T-helper 1 cell treated with Interleukin-12 subunit alpha and Interleukin-12 subunit beta and Interleukin-4 antibody, amounts not matched to agents 30 μg/mL and 1 μg/mL, for 36 hours (primary cell): ENCODE results near the gene TRPV3.
"Not testable (repeated sequence)": the region's sequence is repeated elsewhere in the genome, so short reads cannot be mapped to it uniquely, and the experiment has no call there.

Experiments used
- H3K27ac Mint-ChIP-seq: one replicate; pipeline ENCODE4 v1.8.0; 2021; ENCODE audit warnings: mild to moderate bottlenecking, mixed read lengths
- H3K27me3 Mint-ChIP-seq: one replicate; pipeline ENCODE4 v1.8.0; 2021; ENCODE audit warnings: low read depth, mixed read lengths
- H3K36me3 Mint-ChIP-seq: one replicate; pipeline ENCODE4 v1.8.0; 2021; ENCODE audit warnings: low read depth, mixed read lengths
- H3K4me1 Mint-ChIP-seq: one replicate; pipeline ENCODE4 v1.8.0; 2021; ENCODE audit warnings: low read depth, mixed read lengths
- H3K4me3 Mint-ChIP-seq: one replicate; pipeline ENCODE4 v1.8.0; 2021; ENCODE audit warnings: mild to moderate bottlenecking, moderate library complexity, mixed read lengths
- H3K9me3 Mint-ChIP-seq: one replicate; pipeline ENCODE4 v1.8.0; 2021; ENCODE audit warnings: mixed read lengths

The TRPV3 gene

GRCh38 chr17:3589784-3590183, 32.2 kb upstream of the TRPV3 start:
- no peaks in the 10 kb centered on the region for H3K27me3 Mint-ChIP-seq
- no peak overlapping the region for H3K4me3 Mint-ChIP-seq
- no peak overlapping the region for H3K27ac Mint-ChIP-seq
- H3K36me3 Mint-ChIP-seq, result peaks cover 2% of the 10 kb centered on the region
- no peaks in the 10 kb centered on the region for H3K4me1 Mint-ChIP-seq
- no peaks in the 10 kb centered on the region for H3K9me3 Mint-ChIP-seq

- no peaks in the 10 kb centered on the region for H3K4me1 Mint-ChIP-seq
- H3K27me3 Mint-ChIP-seq, result no peaks in the 10 kb centered on the region
- no peaks in the 10 kb centered on the region for H3K9me3 Mint-ChIP-seq
- H3K4me3 Mint-ChIP-seq, result no peak overlapping the region
- peaks cover 2% of the 10 kb centered on the region for H3K36me3 Mint-ChIP-seq
- no peak overlapping the region for H3K27ac Mint-ChIP-seq
These were observed 28.2 kb upstream of the TRPV3 start for GRCh38 chr17:3585826-3586225.

- Mint-ChIP-seq H3K9me3 (no peaks in the 10 kb centered on the region), H3K36me3 (peaks cover 11% of the 10 kb centered on the region), H3K27me3 (no peaks in the 10 kb centered on the region), H3K27ac (no peak overlapping the region), H3K4me1 (no peaks in the 10 kb centered on the region), H3K4me3 (no peak overlapping the region)
These were observed 25.8 kb upstream of the TRPV3 start for GRCh38 chr17:3583456-3583855.

GRCh38 chr17:3582915-3583314, 25.3 kb upstream of the TRPV3 start:
- Mint-ChIP-seq H3K4me1 (no peaks in the 10 kb centered on the region), H3K9me3 (no peaks in the 10 kb centered on the region), H3K27me3 (no peaks in the 10 kb centered on the region), H3K4me3 (no peak overlapping the region), H3K27ac (no peak overlapping the region), H3K36me3 (peaks cover 11% of the 10 kb centered on the region)

- not testable (repeated sequence) for H3K27ac Mint-ChIP-seq, H3K4me3 Mint-ChIP-seq, H3K4me1 Mint-ChIP-seq, H3K27me3 Mint-ChIP-seq, H3K9me3 Mint-ChIP-seq
- peaks cover 11% of the 10 kb centered on the region for H3K36me3 Mint-ChIP-seq
These were observed 21.1 kb upstream of the TRPV3 start for GRCh38 chr17:3578667-3579066.

GRCh38 chr17:3576970-3577369, 19.4 kb upstream of the TRPV3 start:
- Mint-ChIP-seq H3K9me3 (no peaks in the 10 kb centered on the region), H3K27ac (no peak overlapping the region), H3K27me3 (no peaks in the 10 kb centered on the region), H3K36me3 (peaks cover 11% of the 10 kb centered on the region), H3K4me3 (no peak overlapping the region), H3K4me1 (no peaks in the 10 kb centered on the region)

- H3K9me3 Mint-ChIP-seq, result no peaks in the 10 kb centered on the region
- H3K4me3 Mint-ChIP-seq, result no peak overlapping the region
- no peaks in the 10 kb centered on the region for H3K4me1 Mint-ChIP-seq
- no peak overlapping the region for H3K27ac Mint-ChIP-seq
- no peaks in the 10 kb centered on the region for H3K27me3 Mint-ChIP-seq
- H3K36me3 Mint-ChIP-seq, result peaks cover 8% of the 10 kb centered on the region
These were observed 17.9 kb upstream of the TRPV3 start for GRCh38 chr17:3575511-3575910.

GRCh38 chr17:3574231-3574630, 16.6 kb upstream of the TRPV3 start:
- H3K27ac Mint-ChIP-seq, result no peak overlapping the region
- no peak overlapping the region for H3K4me3 Mint-ChIP-seq
- peaks cover 6% of the 10 kb centered on the region for H3K36me3 Mint-ChIP-seq
- no peaks in the 10 kb centered on the region for H3K9me3 Mint-ChIP-seq
- H3K4me1 Mint-ChIP-seq, result no peaks in the 10 kb centered on the region
- H3K27me3 Mint-ChIP-seq, result no peaks in the 10 kb centered on the region

GRCh38 chr17:3573246-3574100, 15.9 kb upstream of the TRPV3 start:
- Mint-ChIP-seq H3K27me3 (no peaks in the 10 kb centered on the region), H3K9me3 (no peaks in the 10 kb centered on the region), H3K4me3 (no peak overlapping the region), H3K27ac (no peak overlapping the region), H3K4me1 (no peaks in the 10 kb centered on the region), H3K36me3 (peaks cover 4% of the 10 kb centered on the region)

- no peaks in the 10 kb centered on the region for H3K4me1 Mint-ChIP-seq
- H3K36me3 Mint-ChIP-seq, result peaks cover 4% of the 10 kb centered on the region
- H3K4me3 Mint-ChIP-seq, result no peak overlapping the region
- H3K27ac Mint-ChIP-seq, result no peak overlapping the region
- H3K9me3 Mint-ChIP-seq, result no peaks in the 10 kb centered on the region
- no peaks in the 10 kb centered on the region for H3K27me3 Mint-ChIP-seq
These were observed 14.6 kb upstream of the TRPV3 start for GRCh38 chr17:3572231-3572630.

- Mint-ChIP-seq H3K36me3 (peaks cover 4% of the 10 kb centered on the region), H3K4me1 (no peaks in the 10 kb centered on the region), H3K4me3 (no peak overlapping the region), H3K9me3 (no peaks in the 10 kb centered on the region), H3K27me3 (no peaks in the 10 kb centered on the region), H3K27ac (no peak overlapping the region)
These were observed 13.7 kb upstream of the TRPV3 start for GRCh38 chr17:3571043-3571900.

- Mint-ChIP-seq H3K27ac (no peak overlapping the region), H3K9me3 (no peaks in the 10 kb centered on the region), H3K4me1 (no peaks in the 10 kb centered on the region), H3K4me3 (no peak overlapping the region), H3K36me3 (peaks cover 7% of the 10 kb centered on the region), H3K27me3 (no peaks in the 10 kb centered on the region)
These were observed 12.0 kb upstream of the TRPV3 start for GRCh38 chr17:3569534-3570137.

- Mint-ChIP-seq H3K4me1 (peaks cover 4% of the 10 kb centered on the region), H3K27ac (no peak overlapping the region), H3K9me3 (no peaks in the 10 kb centered on the region), H3K36me3 (peaks cover 7% of the 10 kb centered on the region), H3K27me3 (no peaks in the 10 kb centered on the region), H3K4me3 (no peak overlapping the region)
These were observed 8.9 kb upstream of the TRPV3 start for GRCh38 chr17:3566551-3566950.

GRCh38 chr17:3565143-3565542, 7.5 kb upstream of the TRPV3 start:
- no peaks in the 10 kb centered on the region for H3K27me3 Mint-ChIP-seq
- no peak overlapping the region for H3K4me3 Mint-ChIP-seq

GRCh38 chr17:3564241-3564640, 6.6 kb upstream of the TRPV3 start:
- not testable (repeated sequence) for H3K9me3 Mint-ChIP-seq, H3K27me3 Mint-ChIP-seq

More at GRCh38 chr17:3565143-3565542, 7.5 kb upstream of the TRPV3 start:
- Mint-ChIP-seq H3K36me3 (peaks cover 7% of the 10 kb centered on the region), H3K9me3 (no peaks in the 10 kb centered on the region), H3K4me1 (peaks cover 4% of the 10 kb centered on the region), H3K27ac (no peak overlapping the region)

More at GRCh38 chr17:3564241-3564640, 6.6 kb upstream of the TRPV3 start:
- not testable (repeated sequence) for H3K4me1 Mint-ChIP-seq, H3K36me3 Mint-ChIP-seq, H3K27ac Mint-ChIP-seq, H3K4me3 Mint-ChIP-seq
